Fibroblast of upper back skin (primary cell): ENCODE results near the gene ZBTB20.
A peak's percentile ranks its signal among the peaks of the same experiment; 100 is the strongest.
"Not testable (repeated sequence)": the region's sequence is repeated elsewhere in the genome, so short reads cannot be mapped to it uniquely, and the experiment has no call there.

ENCODE experiments used
- DNase-seq: peaks from one replicate; pipeline ENCODE4 v3.0.0-alpha.2; 2013

ZBTB20 gene

DNA sequence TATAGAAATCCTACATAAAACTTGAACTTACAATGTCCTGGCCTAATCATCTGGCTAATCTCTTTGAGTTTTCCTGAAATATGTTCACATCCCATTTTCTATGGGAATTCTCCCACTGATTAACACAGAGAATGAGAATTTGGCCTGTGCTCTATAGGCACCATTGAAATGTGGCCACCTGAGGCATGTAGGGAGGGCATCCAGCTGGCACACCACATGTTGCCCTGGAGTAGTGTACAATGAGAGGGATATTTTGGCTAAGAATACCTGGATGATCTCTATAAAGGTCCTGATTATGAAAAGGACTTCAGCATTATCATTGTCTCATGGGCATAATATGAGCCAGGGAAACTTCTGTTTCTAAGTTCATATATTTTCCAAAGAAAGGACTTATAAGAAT lies 324.0 kb downstream of the ZBTB20 start:
- DNase-seq, result no peak

GRCh38 chr3:114816052-114816451 lies 331.0 kb downstream of the ZBTB20 start:
- DNase-seq, result no peak

DNA sequence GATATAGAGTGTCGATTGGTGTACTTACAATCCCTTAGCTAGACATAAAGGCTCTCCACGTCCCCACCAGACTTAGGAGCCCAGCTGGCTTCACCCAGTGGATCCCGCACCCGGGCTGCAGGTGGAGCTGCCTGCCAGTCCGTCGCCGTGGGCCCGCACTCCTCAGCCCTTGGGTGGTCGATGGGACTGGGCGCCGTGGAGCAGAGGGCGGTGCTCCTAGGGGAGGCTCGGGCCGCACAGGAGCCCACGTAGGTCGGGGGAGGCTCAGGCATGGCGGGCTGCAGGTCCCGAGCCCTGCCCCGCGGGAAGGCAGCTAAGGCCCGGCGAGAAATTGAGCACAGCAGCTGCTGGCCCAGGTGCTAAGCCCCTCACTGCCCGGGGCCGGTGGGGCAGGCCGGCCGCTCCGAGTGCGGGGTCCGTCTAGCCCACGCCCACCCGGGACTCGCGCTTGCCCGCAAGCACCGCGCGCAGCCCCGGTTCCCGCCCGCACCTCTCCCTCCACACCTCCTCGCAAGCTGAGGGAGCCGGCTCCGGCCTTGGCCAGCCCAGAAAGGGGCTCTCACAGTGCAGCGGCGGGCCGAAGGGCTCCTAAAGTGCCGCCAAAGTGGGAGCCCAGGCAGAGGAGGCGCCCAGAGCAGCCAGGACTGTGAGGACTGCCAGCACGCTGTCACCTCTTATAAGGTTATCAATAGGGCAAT lies 334.4 kb downstream of the ZBTB20 start:
- not testable (repeated sequence) for DNase-seq

DNA sequence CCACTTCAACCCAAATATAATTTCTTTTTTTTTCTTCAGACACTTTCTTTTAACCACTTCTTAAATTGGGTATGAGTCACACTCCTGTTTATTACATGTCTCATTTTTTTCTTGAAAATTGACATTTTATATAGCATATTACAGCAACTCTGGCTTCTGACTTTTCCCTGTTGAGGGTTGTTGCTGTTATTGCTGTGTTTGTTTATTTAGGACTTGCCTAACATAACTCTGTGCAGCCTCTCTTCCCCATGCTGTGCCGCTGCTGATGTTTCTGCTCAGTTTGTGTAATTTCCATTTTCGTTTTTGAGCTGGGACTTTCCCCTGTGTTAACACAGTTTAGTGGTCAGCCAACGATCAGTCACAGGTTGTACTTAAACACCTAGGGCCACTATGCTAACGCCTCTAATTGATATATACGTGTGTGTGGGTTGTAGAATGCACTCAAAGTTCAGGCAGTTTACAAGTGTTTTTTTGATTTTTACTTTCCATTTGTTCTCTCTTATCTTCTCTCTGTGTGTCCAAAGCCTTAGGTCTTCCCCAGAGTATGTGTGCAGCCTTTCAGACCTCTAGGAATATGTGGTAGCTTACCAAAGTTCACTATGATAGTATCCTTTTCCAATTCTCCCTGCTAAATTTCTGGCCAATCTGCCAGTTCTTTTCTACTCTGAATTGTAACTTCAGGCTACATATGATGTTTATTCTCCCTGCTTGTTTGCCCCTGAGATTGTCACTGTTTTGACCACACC lies 337.2 kb downstream of the ZBTB20 start:
- DNase-seq, result no peak

- no peak for DNase-seq
Measured at GRCh38 chr3:114804099-114804498, 343.0 kb downstream of the ZBTB20 start.

- no peak for DNase-seq
Measured at GRCh38 chr3:114803042-114803695, 343.9 kb downstream of the ZBTB20 start.

- no peak for DNase-seq
Measured at GRCh38 chr3:114800272-114801031, 346.6 kb downstream of the ZBTB20 start.

DNA sequence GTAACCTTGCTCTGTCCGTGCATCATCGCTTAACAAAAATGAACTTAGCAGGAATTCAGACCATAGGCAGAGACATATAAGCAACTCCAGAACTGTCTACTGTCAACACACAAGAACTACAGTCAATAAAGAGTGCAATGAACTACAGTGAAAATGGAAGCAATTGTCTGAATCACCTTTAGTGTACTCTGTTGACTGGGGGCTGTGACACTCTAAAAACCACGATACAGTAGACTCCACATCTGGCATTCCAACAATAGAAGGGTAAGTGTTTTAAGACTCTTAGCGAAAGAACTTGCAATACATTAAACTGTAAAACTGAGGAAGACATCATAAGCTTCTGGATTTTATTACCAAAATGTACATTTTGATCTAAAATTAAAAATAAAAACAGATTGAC lies 347.3 kb downstream of the ZBTB20 start:
- peak; percentile 12 for DNase-seq

GRCh38 chr3:114796796-114797195 lies 350.3 kb downstream of the ZBTB20 start:
- DNase-seq, result no peak

DNA sequence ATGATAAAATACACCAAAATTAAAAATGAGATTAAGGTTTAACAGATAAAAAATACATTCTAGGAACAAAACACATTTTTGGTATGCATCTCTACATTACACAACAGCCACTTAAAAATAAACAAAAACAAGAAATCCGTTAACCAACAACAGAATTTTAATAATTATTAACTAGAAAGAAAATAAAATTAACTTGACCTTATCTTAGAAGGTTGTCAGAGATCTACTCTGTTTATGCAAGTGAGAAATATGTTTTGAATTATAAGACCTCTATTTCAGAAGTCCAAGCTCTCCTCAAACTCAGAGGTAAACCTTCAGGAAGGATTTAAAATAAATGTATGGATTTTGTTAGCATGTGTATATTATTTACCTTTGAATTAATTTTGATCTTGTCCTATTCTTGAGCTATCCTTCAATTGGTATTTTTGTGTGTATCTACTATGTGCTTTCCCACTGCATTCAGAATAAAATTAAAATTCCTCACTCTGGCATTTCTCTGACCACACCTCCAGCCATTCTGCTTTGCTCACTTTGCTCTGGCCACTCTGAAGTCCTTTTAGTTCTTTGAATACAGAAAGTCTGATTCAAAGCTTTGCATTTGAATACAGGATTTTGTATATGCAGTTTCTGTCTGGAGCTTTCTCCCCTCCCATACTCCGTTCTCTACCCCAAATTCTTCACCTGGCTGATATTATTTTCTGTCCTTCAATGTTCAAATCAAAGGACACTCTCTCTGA lies 352.0 kb downstream of the ZBTB20 start:
- DNase-seq, result no peak

- no peak for DNase-seq
Measured at GRCh38 chr3:114792159-114792918, 354.7 kb downstream of the ZBTB20 start.

DNA sequence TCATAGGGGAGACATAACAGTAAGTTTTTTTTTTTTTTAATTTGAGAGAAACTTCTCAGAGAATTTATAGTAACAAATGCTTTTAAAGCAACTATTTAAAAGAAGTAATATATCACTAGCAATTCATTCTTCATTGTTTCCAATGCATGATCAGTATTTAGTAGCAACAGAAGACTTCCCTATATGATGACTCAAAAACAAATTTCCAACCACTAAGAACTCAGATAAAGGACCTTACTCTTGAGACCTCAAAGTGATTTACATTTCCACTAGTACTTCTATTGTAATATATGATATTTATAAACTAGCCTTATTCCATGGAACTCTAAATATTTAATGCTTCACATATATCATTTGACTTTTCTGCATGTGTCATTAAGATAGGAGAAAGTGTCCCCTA lies 356.3 kb downstream of the ZBTB20 start:
- DNase-seq, result no peak

GRCh38 chr3:114789803-114790202 lies 357.3 kb downstream of the ZBTB20 start:
- no peak for DNase-seq

- DNase-seq, result peak; percentile 52
Measured at GRCh38 chr3:114775395-114775794, 371.7 kb downstream of the ZBTB20 start.

GRCh38 chr3:114770874-114771273 lies 376.2 kb downstream of the ZBTB20 start:
- DNase-seq, result peak; percentile 42

- peak; percentile 57 for DNase-seq
Measured at GRCh38 chr3:114764056-114764492, 383.0 kb downstream of the ZBTB20 start.

- DNase-seq, result no peak
Measured at GRCh38 chr3:114762144-114762543, 384.9 kb downstream of the ZBTB20 start.

DNA sequence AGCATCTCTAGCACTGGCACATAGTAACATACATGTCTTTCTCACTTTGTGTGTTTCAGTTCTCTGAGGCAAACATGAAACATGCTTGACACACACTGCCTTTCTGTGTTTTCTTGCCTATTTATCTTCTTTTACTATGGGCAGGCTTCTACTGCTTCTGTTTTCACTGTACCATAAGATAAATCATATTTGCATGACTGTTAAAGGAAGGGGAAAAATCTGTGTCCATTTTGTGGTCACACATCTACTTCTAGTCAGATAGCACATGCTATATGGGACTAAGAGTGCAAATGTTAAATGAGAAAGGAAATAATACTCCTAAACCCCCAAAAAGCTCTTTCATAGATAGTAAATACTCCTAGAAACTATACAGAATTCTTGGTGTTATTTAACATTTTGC lies 386.4 kb downstream of the ZBTB20 start:
- DNase-seq, result no peak

GRCh38 chr3:114758831-114759699 lies 388.0 kb downstream of the ZBTB20 start:
- peak; percentile 67 for DNase-seq

DNA sequence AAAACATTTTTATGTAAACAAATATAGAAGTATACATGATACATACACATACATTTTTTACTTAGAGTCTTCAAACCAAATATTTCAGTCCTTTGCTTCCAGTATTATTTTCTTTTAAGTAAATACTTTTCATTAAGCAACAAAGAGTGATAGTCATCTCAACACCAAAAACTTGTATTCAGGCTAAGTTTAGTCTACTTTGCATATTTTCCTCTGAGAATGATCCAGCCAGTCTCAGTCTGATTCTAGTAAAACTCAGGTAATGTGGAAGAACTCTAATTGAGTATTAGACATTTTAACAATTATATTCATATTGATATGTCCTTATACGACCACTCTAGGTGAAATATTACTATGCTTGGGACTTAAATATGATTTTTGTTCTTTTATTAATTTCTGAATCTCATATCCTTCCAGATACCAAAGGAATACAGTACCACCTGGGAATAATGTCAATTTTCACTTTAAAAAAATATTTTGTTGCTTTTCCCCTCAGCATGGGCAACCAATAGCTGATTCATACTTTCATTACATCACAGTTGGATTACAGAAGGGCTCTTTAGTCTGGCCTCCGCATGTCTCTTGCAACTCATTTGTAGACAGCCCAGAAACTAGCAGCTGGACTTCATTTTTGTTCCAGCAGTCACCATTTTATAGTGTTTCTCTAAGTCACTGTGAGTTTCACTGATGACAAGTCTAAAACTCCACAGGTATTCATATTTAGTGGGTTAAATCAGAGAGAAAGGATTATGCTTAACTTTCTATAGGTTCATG lies 390.4 kb downstream of the ZBTB20 start:
- peak; percentile 53 for DNase-seq
